HG02759 (cell line): Measurements from ENCODE around the gene MYCN.

ENCODE experiments used
- ATAC-seq: cut with Tn5 transposase; IDR thresholded peaks from one replicate; pipeline ENCODE4 v1.9.1; 2021; ENCODE audit warnings: mild to moderate bottlenecking, moderate library complexity; ENCODE audit not compliant: unreplicated experiment

MYCN gene

DNA sequence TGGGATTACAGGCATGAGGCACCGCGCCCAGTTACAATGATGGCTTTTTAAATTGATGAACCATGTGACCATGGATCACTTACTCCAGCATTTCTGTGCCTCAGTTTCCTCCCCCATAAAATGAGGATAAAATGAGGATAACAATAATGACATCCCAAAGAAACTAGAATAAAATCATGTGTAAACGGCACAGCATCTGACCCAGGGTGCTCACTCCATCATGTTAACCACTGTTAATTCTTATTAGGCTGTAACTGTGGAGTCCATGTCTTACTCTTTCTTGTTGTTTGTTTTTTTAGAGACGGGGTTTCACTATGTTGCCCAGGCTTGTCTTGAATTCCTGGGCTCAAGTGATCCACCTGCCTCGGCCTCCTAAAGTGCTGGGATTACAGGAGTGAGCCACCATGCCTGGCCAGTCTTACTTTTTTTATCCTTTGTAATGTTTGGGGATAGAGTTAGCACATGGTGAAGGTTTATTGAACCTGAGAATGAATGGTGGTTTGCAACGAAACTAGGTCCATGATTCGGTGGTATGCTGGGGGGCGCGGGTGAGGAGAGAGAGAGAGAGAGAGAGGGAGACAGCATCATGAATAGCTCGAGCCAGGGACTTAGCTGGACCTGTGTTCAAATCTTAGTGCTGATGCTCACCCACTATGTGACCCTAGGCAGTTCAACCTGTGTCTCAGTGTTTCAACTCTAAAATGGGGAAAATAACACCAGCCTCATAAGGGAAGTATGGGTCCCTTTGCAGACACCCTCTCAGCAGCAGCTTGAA lies 52.3 kb downstream of the MYCN start:
- ATAC-seq, result no peak

DNA sequence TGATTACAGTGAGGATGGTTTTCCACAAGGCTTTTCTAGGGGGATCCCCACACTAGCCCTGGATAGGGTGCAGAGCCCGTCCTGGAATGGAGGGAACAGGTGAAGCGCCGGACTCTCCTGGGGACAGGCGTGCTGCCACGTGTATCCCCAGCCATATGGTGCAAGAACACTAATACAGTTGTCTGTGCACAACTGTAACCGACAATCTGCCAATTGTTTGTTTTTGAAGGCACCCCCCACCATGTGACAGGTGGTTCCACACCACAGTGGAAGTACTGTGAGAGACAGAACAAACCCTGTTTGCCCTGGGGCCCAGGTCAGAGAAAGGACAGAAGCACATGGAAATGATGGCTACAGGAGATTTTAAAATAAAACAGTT lies 52.9 kb downstream of the MYCN start:
- no peak for ATAC-seq

DNA sequence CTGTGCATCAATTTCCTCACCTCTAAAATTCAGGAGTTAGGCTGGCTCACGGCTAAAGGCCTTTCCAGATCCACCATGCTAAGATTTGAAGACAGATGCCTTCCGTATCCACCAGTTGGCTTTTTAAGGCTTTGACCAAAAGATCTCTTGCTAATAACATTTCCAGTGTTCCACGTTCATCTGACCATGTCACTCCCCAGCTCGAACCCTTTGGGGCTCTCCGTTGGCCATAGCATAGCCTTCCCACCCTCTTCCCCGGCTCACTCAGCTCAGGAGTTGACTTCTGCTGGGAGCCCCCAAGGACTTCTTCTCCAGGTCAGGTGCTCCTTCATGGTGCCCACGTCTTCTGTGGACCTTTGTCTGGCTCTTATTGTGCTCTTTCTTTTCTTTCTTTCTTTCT lies 53.3 kb downstream of the MYCN start:
- ATAC-seq, result no peak

DNA sequence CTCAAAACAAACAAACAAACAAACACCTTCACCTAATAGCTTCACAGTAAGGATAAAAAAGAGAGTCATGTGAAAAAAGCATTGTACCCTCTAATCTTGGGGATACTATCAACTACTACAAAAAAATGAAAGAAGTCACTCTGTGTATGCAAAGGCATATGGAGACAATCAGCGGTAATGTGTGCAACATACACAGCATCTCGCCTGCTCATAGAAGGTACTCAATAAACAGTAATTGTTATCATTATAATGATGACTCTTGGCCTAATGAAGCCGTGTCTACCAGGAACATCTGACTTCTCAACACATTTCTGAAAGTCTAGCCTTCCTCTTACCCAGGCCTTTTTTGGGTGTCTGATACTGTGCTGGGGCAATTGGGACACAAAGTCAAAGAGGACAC lies 55.3 kb downstream of the MYCN start:
- ATAC-seq, result no peak
